Gastrocnemius medialis (tissue), 4 donors: ENCODE data around the gene KLLN.
A peak's percentile ranks its signal among the peaks of the same experiment; 100 is the strongest.

Experiments
- POLR2A ChIP-seq, 2 donors: fragments of 450-650 bp; IDR thresholded peaks; one replicate each; pipeline ENCODE4 v1.6.1; 2017; ENCODE audit warnings: antibody characterized with exemption in 2 of 2, mild to moderate bottlenecking in 2 of 2, moderate library complexity in 2 of 2
- TF ChIP-seq, protein P1 (sequence below), 5 experiments: fragments of 450-650 bp in 3 of 5; fragments of 200-600 bp in 2 of 5; sonication (generic) in 2 of 5; IDR thresholded peaks in 4 of 5; conservative IDR thresholded peaks in 1 of 5; 1 replicate in 4 of 5; 2 replicates in 1 of 5; pipeline ENCODE4 v1.5.1; 2016 to 2019; ENCODE audit warnings: antibody characterized with exemption in 5 of 5, mild to moderate bottlenecking in 3 of 5, moderate library complexity in 3 of 5

DNA sequence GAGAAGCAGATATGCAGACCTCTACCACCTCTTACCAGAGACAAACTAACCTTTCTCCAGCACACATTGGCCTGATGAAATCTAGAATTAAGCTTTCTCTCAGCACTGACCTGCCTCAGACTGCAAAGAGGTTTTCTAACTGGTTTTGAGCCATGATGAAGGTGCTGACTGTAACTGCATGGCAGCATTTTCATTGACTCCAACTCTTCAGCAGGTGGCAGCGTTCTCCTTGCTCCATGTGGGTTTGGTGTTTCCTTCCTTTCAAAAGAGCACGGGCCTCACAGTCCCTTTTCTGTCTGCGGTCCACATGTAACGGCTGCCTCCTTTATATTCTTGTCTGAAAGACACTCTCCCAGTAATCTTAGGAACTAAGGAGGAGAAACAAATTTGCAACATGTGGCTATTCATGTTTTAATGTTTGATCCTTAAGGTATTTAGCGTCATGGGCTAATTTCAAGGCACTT, 12.6 kb downstream of the KLLN start:
- TF ChIP-seq, protein P1, sequence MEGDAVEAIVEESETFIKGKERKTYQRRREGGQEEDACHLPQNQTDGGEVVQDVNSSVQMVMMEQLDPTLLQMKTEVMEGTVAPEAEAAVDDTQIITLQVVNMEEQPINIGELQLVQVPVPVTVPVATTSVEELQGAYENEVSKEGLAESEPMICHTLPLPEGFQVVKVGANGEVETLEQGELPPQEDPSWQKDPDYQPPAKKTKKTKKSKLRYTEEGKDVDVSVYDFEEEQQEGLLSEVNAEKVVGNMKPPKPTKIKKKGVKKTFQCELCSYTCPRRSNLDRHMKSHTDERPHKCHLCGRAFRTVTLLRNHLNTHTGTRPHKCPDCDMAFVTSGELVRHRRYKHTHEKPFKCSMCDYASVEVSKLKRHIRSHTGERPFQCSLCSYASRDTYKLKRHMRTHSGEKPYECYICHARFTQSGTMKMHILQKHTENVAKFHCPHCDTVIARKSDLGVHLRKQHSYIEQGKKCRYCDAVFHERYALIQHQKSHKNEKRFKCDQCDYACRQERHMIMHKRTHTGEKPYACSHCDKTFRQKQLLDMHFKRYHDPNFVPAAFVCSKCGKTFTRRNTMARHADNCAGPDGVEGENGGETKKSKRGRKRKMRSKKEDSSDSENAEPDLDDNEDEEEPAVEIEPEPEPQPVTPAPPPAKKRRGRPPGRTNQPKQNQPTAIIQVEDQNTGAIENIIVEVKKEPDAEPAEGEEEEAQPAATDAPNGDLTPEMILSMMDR (IDR thresholded peaks at IDR 0.05 in 4 of 5, conservative IDR thresholded peaks at IDR 0.05 in 1 of 5) = peak; percentile 49 to 84 (median 66)
- TF ChIP-seq POLR2A (IDR thresholded peaks at IDR 0.05) = no peak
